Measurements from ENCODE around the gene CXorf49B.
"Not testable (repeated sequence)": the region's sequence is repeated elsewhere in the genome, so short reads cannot be mapped to it uniquely, and the experiment has no call there.

DNA sequence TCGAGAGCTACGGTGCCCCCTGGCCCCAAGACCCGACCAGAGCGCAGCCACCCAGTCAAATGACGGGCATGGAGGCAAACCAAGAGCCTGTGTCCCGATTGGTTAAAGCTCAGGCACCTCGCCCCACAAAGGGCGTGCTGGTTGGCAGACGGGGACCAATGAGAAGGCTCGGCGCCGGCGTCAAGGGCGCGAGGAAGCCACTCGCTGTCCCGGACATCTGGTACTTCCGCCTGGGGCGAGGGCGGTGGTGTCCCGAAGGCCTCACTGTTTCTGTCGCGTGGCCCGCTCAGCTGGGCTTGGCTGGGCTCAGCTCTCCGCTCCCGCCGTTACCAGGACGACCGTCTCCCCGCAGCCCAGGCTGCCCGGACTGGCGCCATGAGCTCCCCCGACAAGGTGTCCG is at the start of gene CXorf49B:
- TF ChIP-seq MTF1 (CRISPR knock-in tag; IDR thresholded peaks at IDR 0.05; ENCODE audit: borderline replicate concordance); YY1 (IDR thresholded peaks at IDR 0.05; ENCODE audit: borderline replicate concordance in 1 of 3, control insufficient read depth in 1 of 3, extremely low read depth in 1 of 3, insufficient read depth in 3 of 3, insufficient read length in 1 of 3, insufficient replicate concordance in 2 of 3, low read depth in 1 of 3, low read length in 2 of 3); JUND (IDR thresholded peaks at IDR 0.05; ENCODE audit: borderline replicate concordance, low read depth, low read length); JUND (tag; IDR thresholded peaks at IDR 0.05; ENCODE audit: borderline replicate concordance, low read depth, low read length); NFYB (IDR thresholded peaks at IDR 0.05; ENCODE audit: extremely low read depth, insufficient read length); ZBTB7A (IDR thresholded peaks at IDR 0.05; ENCODE audit: borderline replicate concordance, control insufficient read depth, low read depth, low read length); SIN3A (IDR thresholded peaks at IDR 0.05; ENCODE audit: borderline replicate concordance in 2 of 2, control insufficient read depth in 1 of 2, low read depth in 2 of 2, low read length in 2 of 2); CHD2 (IDR thresholded peaks at IDR 0.05; ENCODE audit: low read depth, low read length); GABPA (tag; conservative IDR thresholded peaks at IDR 0.05; ENCODE audit: low read depth): not testable (repeated sequence)
- TF ChIP-seq, protein P1, sequence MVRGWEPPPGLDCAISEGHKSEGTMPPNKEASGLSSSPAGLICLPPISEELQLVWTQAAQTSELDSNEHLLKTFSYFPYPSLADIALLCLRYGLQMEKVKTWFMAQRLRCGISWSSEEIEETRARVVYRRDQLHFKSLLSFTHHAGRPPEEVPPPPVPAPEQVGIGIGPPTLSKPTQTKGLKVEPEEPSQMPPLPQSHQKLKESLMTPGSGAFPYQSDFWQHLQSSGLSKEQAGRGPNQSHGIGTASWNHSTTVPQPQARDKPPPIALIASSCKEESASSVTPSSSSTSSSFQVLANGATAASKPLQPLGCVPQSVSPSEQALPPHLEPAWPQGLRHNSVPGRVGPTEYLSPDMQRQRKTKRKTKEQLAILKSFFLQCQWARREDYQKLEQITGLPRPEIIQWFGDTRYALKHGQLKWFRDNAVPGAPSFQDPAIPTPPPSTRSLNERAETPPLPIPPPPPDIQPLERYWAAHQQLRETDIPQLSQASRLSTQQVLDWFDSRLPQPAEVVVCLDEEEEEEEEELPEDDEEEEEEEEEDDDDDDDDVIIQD (CRISPR knock-in tag; IDR thresholded peaks at IDR 0.05), result not testable (repeated sequence)
- TF ChIP-seq, protein P2, sequence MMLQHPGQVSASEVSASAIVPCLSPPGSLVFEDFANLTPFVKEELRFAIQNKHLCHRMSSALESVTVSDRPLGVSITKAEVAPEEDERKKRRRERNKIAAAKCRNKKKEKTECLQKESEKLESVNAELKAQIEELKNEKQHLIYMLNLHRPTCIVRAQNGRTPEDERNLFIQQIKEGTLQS (IDR thresholded peaks at IDR 0.05), result not testable (repeated sequence)
- TF ChIP-seq, protein P2 (CRISPR knock-in tag; conservative IDR thresholded peaks at IDR 0.05), result not testable (repeated sequence)
- TF ChIP-seq, protein P3, sequence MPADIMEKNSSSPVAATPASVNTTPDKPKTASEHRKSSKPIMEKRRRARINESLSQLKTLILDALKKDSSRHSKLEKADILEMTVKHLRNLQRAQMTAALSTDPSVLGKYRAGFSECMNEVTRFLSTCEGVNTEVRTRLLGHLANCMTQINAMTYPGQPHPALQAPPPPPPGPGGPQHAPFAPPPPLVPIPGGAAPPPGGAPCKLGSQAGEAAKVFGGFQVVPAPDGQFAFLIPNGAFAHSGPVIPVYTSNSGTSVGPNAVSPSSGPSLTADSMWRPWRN (IDR thresholded peaks at IDR 0.05; ENCODE audit: low read depth), result not testable (repeated sequence)
- TF ChIP-seq, protein P4, sequence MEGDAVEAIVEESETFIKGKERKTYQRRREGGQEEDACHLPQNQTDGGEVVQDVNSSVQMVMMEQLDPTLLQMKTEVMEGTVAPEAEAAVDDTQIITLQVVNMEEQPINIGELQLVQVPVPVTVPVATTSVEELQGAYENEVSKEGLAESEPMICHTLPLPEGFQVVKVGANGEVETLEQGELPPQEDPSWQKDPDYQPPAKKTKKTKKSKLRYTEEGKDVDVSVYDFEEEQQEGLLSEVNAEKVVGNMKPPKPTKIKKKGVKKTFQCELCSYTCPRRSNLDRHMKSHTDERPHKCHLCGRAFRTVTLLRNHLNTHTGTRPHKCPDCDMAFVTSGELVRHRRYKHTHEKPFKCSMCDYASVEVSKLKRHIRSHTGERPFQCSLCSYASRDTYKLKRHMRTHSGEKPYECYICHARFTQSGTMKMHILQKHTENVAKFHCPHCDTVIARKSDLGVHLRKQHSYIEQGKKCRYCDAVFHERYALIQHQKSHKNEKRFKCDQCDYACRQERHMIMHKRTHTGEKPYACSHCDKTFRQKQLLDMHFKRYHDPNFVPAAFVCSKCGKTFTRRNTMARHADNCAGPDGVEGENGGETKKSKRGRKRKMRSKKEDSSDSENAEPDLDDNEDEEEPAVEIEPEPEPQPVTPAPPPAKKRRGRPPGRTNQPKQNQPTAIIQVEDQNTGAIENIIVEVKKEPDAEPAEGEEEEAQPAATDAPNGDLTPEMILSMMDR (IDR thresholded peaks at IDR 0.05 in 2 of 3, conservative IDR thresholded peaks at IDR 0.05 in 1 of 3; ENCODE audit: insufficient read depth in 2 of 3, low read depth in 1 of 3, low read length in 3 of 3), result not testable (repeated sequence)
- TF ChIP-seq, protein P5, sequence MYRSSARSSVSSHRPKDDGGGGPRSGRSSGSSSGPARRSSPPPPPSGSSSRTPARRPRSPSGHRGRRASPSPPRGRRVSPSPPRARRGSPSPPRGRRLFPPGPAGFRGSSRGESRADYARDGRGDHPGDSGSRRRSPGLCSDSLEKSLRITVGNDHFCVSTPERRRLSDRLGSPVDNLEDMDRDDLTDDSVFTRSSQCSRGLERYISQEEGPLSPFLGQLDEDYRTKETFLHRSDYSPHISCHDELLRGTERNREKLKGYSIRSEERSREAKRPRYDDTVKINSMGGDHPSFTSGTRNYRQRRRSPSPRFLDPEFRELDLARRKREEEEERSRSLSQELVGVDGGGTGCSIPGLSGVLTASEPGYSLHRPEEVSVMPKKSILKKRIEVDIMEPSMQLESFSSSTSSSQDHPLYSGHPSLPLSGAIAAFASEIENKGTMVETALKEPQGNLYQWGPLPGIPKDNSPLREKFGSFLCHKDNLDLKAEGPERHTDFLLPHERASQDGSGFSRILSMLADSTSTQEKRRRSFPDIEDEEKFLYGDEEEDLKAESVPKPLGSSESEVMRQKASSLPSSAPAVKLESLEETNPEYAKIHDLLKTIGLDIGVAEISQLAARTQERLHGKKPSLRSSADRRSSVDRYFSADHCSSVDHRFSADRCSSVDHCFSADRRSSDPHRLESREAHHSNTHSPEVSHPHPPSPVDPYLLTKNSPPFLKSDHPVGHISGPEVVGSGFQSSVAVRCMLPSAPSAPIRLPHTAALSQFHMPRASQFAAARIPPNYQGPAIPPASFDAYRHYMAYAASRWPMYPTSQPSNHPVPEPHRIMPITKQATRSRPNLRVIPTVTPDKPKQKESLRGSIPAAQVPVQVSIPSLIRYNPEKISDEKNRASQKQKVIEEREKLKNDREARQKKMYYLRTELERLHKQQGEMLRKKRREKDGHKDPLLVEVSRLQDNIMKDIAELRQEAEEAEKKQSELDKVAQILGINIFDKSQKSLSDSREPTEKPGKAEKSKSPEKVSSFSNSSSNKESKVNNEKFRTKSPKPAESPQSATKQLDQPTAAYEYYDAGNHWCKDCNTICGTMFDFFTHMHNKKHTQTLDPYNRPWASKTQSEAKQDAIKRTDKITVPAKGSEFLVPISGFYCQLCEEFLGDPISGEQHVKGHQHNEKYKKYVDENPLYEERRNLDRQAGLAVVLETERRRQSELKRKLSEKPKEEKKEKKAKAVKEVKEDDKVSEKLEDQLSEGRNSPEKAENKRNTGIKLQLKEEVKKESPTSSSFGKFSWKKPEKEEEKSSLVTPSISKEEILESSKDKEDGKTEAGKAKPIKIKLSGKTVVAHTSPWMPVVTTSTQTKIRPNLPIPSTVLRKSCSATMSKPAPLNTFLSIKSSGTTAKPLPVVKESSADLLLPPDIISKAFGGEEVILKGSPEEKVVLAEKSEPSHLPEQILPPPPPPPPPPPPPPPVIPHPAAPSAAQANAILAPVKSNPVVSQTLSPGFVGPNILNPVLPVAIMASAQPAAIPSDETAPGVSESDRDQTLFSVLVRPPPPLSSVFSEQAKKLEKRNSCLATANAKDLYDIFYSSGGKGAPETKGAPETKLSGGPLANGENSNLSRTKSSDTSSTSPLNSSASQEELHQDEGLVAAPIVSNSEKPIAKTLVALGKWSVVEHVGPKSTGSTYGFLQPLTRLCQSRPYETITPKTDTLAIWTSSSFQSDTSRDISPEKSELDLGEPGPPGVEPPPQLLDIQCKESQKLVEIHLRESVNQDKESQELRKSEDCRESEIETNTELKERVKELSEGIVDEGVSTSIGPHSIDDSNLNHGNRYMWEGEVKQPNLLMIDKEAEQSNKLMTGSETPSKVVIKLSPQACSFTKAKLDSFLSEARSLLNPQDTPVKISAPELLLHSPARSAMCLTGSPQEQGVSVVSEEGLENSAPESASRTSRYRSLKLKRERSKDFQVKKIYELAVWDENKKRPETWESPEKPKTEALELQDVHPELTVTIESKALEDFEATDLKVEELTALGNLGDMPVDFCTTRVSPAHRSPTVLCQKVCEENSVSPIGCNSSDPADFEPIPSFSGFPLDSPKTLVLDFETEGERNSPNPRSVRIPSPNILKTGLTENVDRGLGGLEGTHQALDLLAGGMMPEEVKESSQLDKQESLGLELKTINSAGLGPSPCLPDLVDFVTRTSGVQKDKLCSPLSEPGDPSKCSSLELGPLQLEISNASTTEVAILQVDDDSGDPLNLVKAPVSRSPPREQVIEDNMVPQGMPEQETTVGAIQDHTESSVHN (IDR thresholded peaks at IDR 0.05; ENCODE audit: borderline replicate concordance in 1 of 2, low read depth in 1 of 2), result not testable (repeated sequence)
